Neural progenitor cell (in vitro differentiated cells): ENCODE data around the gene MEGF6. TPM values are rescaled to one million over a fixed set of nuclear protein-coding genes. Genes with fewer than 3 reads are reported as not detected.

Source experiments
- DNase-seq: peaks from one replicate; pipeline ENCODE4 v3.0.0-alpha.2; 2016; ENCODE audit warnings: low spot score
- H2AFZ ChIP-seq: fragments of 200-600 bp; sonication (generic); replicated peaks from 2 replicates; pipeline ENCODE4 v1.6.1; 2016; ENCODE audit warnings: antibody characterized with exemption
- H3F3A ChIP-seq: fragments of 200-600 bp; sonication (generic); 2 replicates; pipeline ENCODE4 v1.6.1; 2016; ENCODE audit warnings: antibody characterized with exemption, low read depth
- H3K27ac ChIP-seq: fragments of 200-600 bp; sonication (generic); 2 replicates; pipeline ENCODE4 v1.5.1; 2016; ENCODE audit warnings: mild to moderate bottlenecking
- H3K27me3 ChIP-seq: fragments of 200-600 bp; sonication (generic); 2 replicates; pipeline ENCODE4 v1.6.1; 2016; ENCODE audit warnings: mild to moderate bottlenecking, moderate library complexity
- H3K36me3 ChIP-seq: fragments of 200-600 bp; sonication (generic); 2 replicates; pipeline ENCODE4 v1.5.1; 2016
- H3K4me1 ChIP-seq: fragments of 200-600 bp; sonication (generic); 2 replicates; pipeline ENCODE4 v1.6.1; 2016; ENCODE audit warnings: mixed run types
- H3K4me2 ChIP-seq: fragments of 200-600 bp; sonication (generic); 2 replicates; pipeline ENCODE4 v1.6.1; 2016
- H3K4me3 ChIP-seq: fragments of 200-600 bp; sonication (generic); 2 replicates; pipeline ENCODE4 v1.5.1; 2016
- H3K79me2 ChIP-seq: fragments of 200-600 bp; sonication (generic); 2 replicates; pipeline ENCODE4 v1.6.1; 2016; ENCODE audit warnings: low read depth
- H3K9ac ChIP-seq: fragments of 200-600 bp; sonication (generic); 2 replicates; pipeline ENCODE4 v1.6.1; 2016
- H3K9me3 ChIP-seq: fragments of 200-600 bp; sonication (generic); 2 replicates; pipeline ENCODE4 v1.5.1; 2016; ENCODE audit warnings: low read depth
- H4K20me1 ChIP-seq: fragments of 200-600 bp; sonication (generic); 2 replicates; pipeline ENCODE4 v1.6.1; 2016; ENCODE audit warnings: low read depth
- H3K27ac Mint-ChIP-seq: 3 replicates; pipeline ENCODE4 v1.8.0; 2021; ENCODE audit warnings: mixed read lengths
- H3K27me3 Mint-ChIP-seq: 2 replicates; pipeline ENCODE4 v1.8.0; 2022; ENCODE audit warnings: low read depth, mild to moderate bottlenecking, inconsistent platforms, moderate library complexity, mixed read lengths; ENCODE audit not compliant: insufficient read depth
- H3K36me3 Mint-ChIP-seq: 3 replicates; pipeline ENCODE4 v1.8.0; 2021; ENCODE audit warnings: mixed read lengths
- H3K4me1 Mint-ChIP-seq: 3 replicates; pipeline ENCODE4 v1.8.0; 2021; ENCODE audit warnings: mixed read lengths
- H3K4me3 Mint-ChIP-seq: 3 replicates; pipeline ENCODE4 v1.8.0; 2021; ENCODE audit warnings: mild to moderate bottlenecking, moderate library complexity, mixed read lengths
- H3K9me3 Mint-ChIP-seq: 3 replicates; pipeline ENCODE4 v1.8.0; 2020; ENCODE audit warnings: mixed read lengths
- EZH2 ChIP-seq: fragments of 200-600 bp; sonication (generic); IDR thresholded peaks from 2 replicates; pipeline ENCODE4 v1.6.1; 2017; ENCODE audit warnings: antibody characterized with exemption, mild to moderate bottlenecking, moderate library complexity
- EZH2phosphoT487 ChIP-seq: fragments of 200-600 bp; sonication (generic); IDR thresholded peaks from 2 replicates; pipeline ENCODE4 v1.6.1; 2017; ENCODE audit warnings: antibody characterized with exemption
- total RNA-seq: library from RNA; depleted of rRNA; stranded (reverse); fragments of >200 nt; gene quantifications from 2 replicates; pipeline ENCODE4 v1.2.3, GENCODE V29; 2015; ENCODE audit warnings: low replicate concordance
- TF ChIP-seq, protein P1 (sequence below): fragments of 200-600 bp; sonication (generic); IDR thresholded peaks from 2 replicates; pipeline ENCODE4 v1.5.1; 2017; ENCODE audit warnings: antibody characterized with exemption, mild to moderate bottlenecking

The MEGF6 gene
- total RNA-seq, 1 donor from 2014 or later = 1.7 TPM

GRCh38 chr1:3551711-3552110 lies 59.6 kb downstream of the MEGF6 start:
- Histone ChIP-seq H4K20me1 (peaks cover 24% of the 10 kb centered on the region), H3K4me3 (no peak overlapping the region), H3K9ac (no peak overlapping the region), H3K4me2 (no peak overlapping the region), H3K4me1 (no peaks in the 10 kb centered on the region), H2AFZ (no peak overlapping the region), H3K9me3 (no peaks in the 10 kb centered on the region), H3K36me3 (no peaks in the 10 kb centered on the region), H3K27ac (no peak overlapping the region), H3K79me2 (no peaks in the 10 kb centered on the region), H3F3A (no peaks in the 10 kb centered on the region), H3K27me3 (no peaks in the 10 kb centered on the region)
- H3K4me1 Mint-ChIP-seq = no peaks in the 10 kb centered on the region
- peaks cover 3% of the 10 kb centered on the region for H3K27me3 Mint-ChIP-seq
- H3K36me3 Mint-ChIP-seq = no peaks in the 10 kb centered on the region
- no peaks in the 10 kb centered on the region for H3K9me3 Mint-ChIP-seq
- TF ChIP-seq EZH2 = no peak
- TF ChIP-seq, protein P1, sequence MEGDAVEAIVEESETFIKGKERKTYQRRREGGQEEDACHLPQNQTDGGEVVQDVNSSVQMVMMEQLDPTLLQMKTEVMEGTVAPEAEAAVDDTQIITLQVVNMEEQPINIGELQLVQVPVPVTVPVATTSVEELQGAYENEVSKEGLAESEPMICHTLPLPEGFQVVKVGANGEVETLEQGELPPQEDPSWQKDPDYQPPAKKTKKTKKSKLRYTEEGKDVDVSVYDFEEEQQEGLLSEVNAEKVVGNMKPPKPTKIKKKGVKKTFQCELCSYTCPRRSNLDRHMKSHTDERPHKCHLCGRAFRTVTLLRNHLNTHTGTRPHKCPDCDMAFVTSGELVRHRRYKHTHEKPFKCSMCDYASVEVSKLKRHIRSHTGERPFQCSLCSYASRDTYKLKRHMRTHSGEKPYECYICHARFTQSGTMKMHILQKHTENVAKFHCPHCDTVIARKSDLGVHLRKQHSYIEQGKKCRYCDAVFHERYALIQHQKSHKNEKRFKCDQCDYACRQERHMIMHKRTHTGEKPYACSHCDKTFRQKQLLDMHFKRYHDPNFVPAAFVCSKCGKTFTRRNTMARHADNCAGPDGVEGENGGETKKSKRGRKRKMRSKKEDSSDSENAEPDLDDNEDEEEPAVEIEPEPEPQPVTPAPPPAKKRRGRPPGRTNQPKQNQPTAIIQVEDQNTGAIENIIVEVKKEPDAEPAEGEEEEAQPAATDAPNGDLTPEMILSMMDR = no peak
- TF ChIP-seq EZH2phosphoT487 = no peak
- no peak for DNase-seq
- no peak overlapping the region for H3K4me3 Mint-ChIP-seq
- no peak overlapping the region for H3K27ac Mint-ChIP-seq

- no peak overlapping the region for H3K4me2 ChIP-seq
- peaks cover 26% of the 10 kb centered on the region for H4K20me1 ChIP-seq
- no peak overlapping the region for H3K4me3 ChIP-seq
- H3K9me3 ChIP-seq = no peaks in the 10 kb centered on the region
- H3K4me1 ChIP-seq = no peaks in the 10 kb centered on the region
- Mint-ChIP-seq H3K36me3 (no peaks in the 10 kb centered on the region), H3K27me3 (peaks cover 3% of the 10 kb centered on the region), H3K9me3 (no peaks in the 10 kb centered on the region), H3K4me1 (no peaks in the 10 kb centered on the region), H3K4me3 (no peak overlapping the region), H3K27ac (no peak overlapping the region)
- H3K36me3 ChIP-seq = no peaks in the 10 kb centered on the region
- no peak for DNase-seq
- no peak overlapping the region for H3K9ac ChIP-seq
- H3K79me2 ChIP-seq = no peaks in the 10 kb centered on the region
- H3F3A ChIP-seq = no peaks in the 10 kb centered on the region
- H3K27ac ChIP-seq = no peak overlapping the region
- H2AFZ ChIP-seq = no peak overlapping the region
- H3K27me3 ChIP-seq = no peaks in the 10 kb centered on the region
- TF ChIP-seq EZH2 = no peak
- TF ChIP-seq, protein P1 = no peak
- no peak for TF ChIP-seq EZH2phosphoT487
These were observed 60.0 kb downstream of the MEGF6 start for GRCh38 chr1:3551290-3551678.

- H3K36me3 Mint-ChIP-seq = no peaks in the 10 kb centered on the region
- no peak overlapping the region for H3K27ac Mint-ChIP-seq
- no peaks in the 10 kb centered on the region for H3K27me3 ChIP-seq
- H3K9me3 ChIP-seq = no peaks in the 10 kb centered on the region
- no peak overlapping the region for H3K27ac ChIP-seq
- H3K4me3 ChIP-seq = no peak overlapping the region
- H3K9ac ChIP-seq = no peak overlapping the region
- H3K4me1 ChIP-seq = peaks cover 4% of the 10 kb centered on the region
- no peaks in the 10 kb centered on the region for H3K36me3 ChIP-seq
- peaks cover 5% of the 10 kb centered on the region for H3K4me1 Mint-ChIP-seq
- H3K79me2 ChIP-seq = no peaks in the 10 kb centered on the region
- no peak overlapping the region for H3K4me3 Mint-ChIP-seq
- H2AFZ ChIP-seq = no peak overlapping the region
- H3K9me3 Mint-ChIP-seq = no peaks in the 10 kb centered on the region
- TF ChIP-seq EZH2 (no peak), EZH2phosphoT487 (no peak)
- TF ChIP-seq, protein P1 = no peak
- H3K4me2 ChIP-seq = no peak overlapping the region
- no peaks in the 10 kb centered on the region for H3F3A ChIP-seq
- H4K20me1 ChIP-seq = peaks cover 31% of the 10 kb centered on the region
- DNase-seq = no peak
- peaks cover 3% of the 10 kb centered on the region for H3K27me3 Mint-ChIP-seq
These were observed 60.6 kb downstream of the MEGF6 start for GRCh38 chr1:3550511-3551289.
